Muscle layer of duodenum (tissue), 2 donors: ENCODE results near the gene ZNF615.
A peak's percentile ranks its signal among the peaks of the same experiment; 100 is the strongest.
"Not testable (repeated sequence)": the region's sequence is repeated elsewhere in the genome, so short reads cannot be mapped to it uniquely, and the experiment has no call there.

Source experiments
- H3K27ac ChIP-seq: one replicate; pipeline ENCODE4 v1.7.0; 2013; ENCODE audit warnings: mild to moderate bottlenecking, low read length
- H3K27me3 ChIP-seq: one replicate; pipeline ENCODE4 v1.7.0; 2013; ENCODE audit warnings: low read depth, mild to moderate bottlenecking, control low read depth, low read length
- H3K36me3 ChIP-seq, 2 donors: one replicate each; pipeline ENCODE4 v1.7.0; 2013; ENCODE audit warnings: low read length in 2 of 2, control low read depth in 1 of 2, mild to moderate bottlenecking in 1 of 2; ENCODE audit not compliant: insufficient read depth in 2 of 2, control insufficient read depth in 1 of 2
- H3K4me1 ChIP-seq, 2 donors: one replicate each; pipeline ENCODE4 v1.7.0; 2013; ENCODE audit warnings: low read length in 2 of 2, mild to moderate bottlenecking in 2 of 2, control low read depth in 1 of 2, moderate library complexity in 1 of 2; ENCODE audit not compliant: insufficient read depth in 2 of 2, control insufficient read depth in 1 of 2
- H3K4me3 ChIP-seq, 2 donors: one replicate each; pipeline ENCODE4 v1.7.0; 2013; ENCODE audit warnings: low read length in 2 of 2, low read depth in 1 of 2, mild to moderate bottlenecking in 1 of 2
- H3K9me3 ChIP-seq, 2 donors: one replicate each; pipeline ENCODE4 v1.7.0; 2013; ENCODE audit warnings: low read length in 2 of 2, control low read depth in 1 of 2, mild to moderate bottlenecking in 1 of 2; ENCODE audit not compliant: control insufficient read depth in 1 of 2
- donor health status: healthy.

Gene ZNF615

GRCh38 chr19:52022193-52022592 is 14.2 kb upstream of the ZNF615 start:
- peaks cover 0 to 4% of the 10 kb centered on the region in 2 donors for H3K4me1 ChIP-seq
- H3K36me3 ChIP-seq: peaks cover 40 to 86% of the 10 kb centered on the region in 2 donors
- H3K9me3 ChIP-seq: peaks cover 44 to 58% of the 10 kb centered on the region in 2 donors
- no peaks in the 10 kb centered on the region for H3K27me3 ChIP-seq
- H3K27ac ChIP-seq: no peak overlapping the region
- peak overlapping the region in 1 of 2 donors; percentile 48 for H3K4me3 ChIP-seq

GRCh38 chr19:52020506-52020905 is 12.5 kb upstream of the ZNF615 start:
- H3K9me3 ChIP-seq: peaks cover 58 to 75% of the 10 kb centered on the region in 2 donors
- no peaks in the 10 kb centered on the region for H3K27me3 ChIP-seq
- peaks cover 53 to 97% of the 10 kb centered on the region in 2 donors for H3K36me3 ChIP-seq
- H3K27ac ChIP-seq: no peak overlapping the region
- H3K4me3 ChIP-seq: peak overlapping the region; percentile 3 to 48
- no peaks in the 10 kb centered on the region for H3K4me1 ChIP-seq

- Histone ChIP-seq H3K27me3 (no peaks in the 10 kb centered on the region), H3K4me1 (no peaks in the 10 kb centered on the region), H3K36me3 (peaks cover 5 to 32% of the 10 kb centered on the region in 2 donors), H3K9me3 (peaks cover 0 to 20% of the 10 kb centered on the region in 2 donors), H3K4me3 (no peak overlapping the region), H3K27ac (no peak overlapping the region)
These were observed 2.7 kb upstream of the ZNF615 start for GRCh38 chr19:52010674-52011073.

GRCh38 chr19:52007451-52007805 is 583 bp downstream of the ZNF615 start:
- H3K4me3 ChIP-seq: peak overlapping the region; percentile 77 to 99
- no peaks in the 10 kb centered on the region for H3K27me3 ChIP-seq
- peak overlapping the region; percentile 89 for H3K27ac ChIP-seq
- peaks cover under 1 to 25% of the 10 kb centered on the region in 2 donors for H3K36me3 ChIP-seq
- H3K4me1 ChIP-seq: no peaks in the 10 kb centered on the region
- peaks cover 0 to 7% of the 10 kb centered on the region in 2 donors for H3K9me3 ChIP-seq

- H3K27me3 ChIP-seq: no peaks in the 10 kb centered on the region
- peak overlapping the region; percentile 22 to 61 for H3K4me3 ChIP-seq
- no peak overlapping the region for H3K27ac ChIP-seq
- H3K36me3 ChIP-seq: peaks cover 32 to 77% of the 10 kb centered on the region in 2 donors
- H3K4me1 ChIP-seq: no peaks in the 10 kb centered on the region
- peaks cover 60 to 84% of the 10 kb centered on the region in 2 donors for H3K9me3 ChIP-seq
These were observed 13.9 kb downstream of the ZNF615 start for GRCh38 chr19:51994048-51994644.

- peak overlapping the region; percentile 22 to 61 for H3K4me3 ChIP-seq
- no peaks in the 10 kb centered on the region for H3K27me3 ChIP-seq
- no peak overlapping the region for H3K27ac ChIP-seq
- peaks cover 64 to 85% of the 10 kb centered on the region in 2 donors for H3K9me3 ChIP-seq
- no peaks in the 10 kb centered on the region for H3K4me1 ChIP-seq
- H3K36me3 ChIP-seq: peaks cover 32 to 70% of the 10 kb centered on the region in 2 donors
These were observed 14.6 kb downstream of the ZNF615 start for GRCh38 chr19:51993422-51993821.

GRCh38 chr19:51986309-51987291 is 21.4 kb downstream of the ZNF615 start, which contains the start of gene ZNF350:
Gene ZNF350, minus strand, starts transcription at chr19:51986840. Its CDS starts 12,480 bp downstream, at chr19:51974360.
- H3K4me3 ChIP-seq: peak within 1 kb of the TSS; percentile 100
- peak within 1 kb of the TSS; percentile 96 for H3K27ac ChIP-seq
- H3K36me3 ChIP-seq: peaks cover 3 to 28% of the 10 kb centered on the region in 2 donors
- no peaks in the 10 kb centered on the region for H3K27me3 ChIP-seq
- peaks cover 17 to 26% of the 10 kb centered on the region in 2 donors for H3K9me3 ChIP-seq
- peaks cover 0 to 13% of the 10 kb centered on the region in 2 donors for H3K4me1 ChIP-seq

- Histone ChIP-seq H3K27ac (no peak overlapping the region), H3K4me3 (no peak overlapping the region), H3K9me3 (peaks cover 26 to 28% of the 10 kb centered on the region in 2 donors), H3K36me3 (peaks cover 7 to 47% of the 10 kb centered on the region in 2 donors), H3K27me3 (no peaks in the 10 kb centered on the region), H3K4me1 (peaks cover 0 to 13% of the 10 kb centered on the region in 2 donors)
These were observed 24.6 kb downstream of the ZNF615 start for GRCh38 chr19:51983361-51983760.

GRCh38 chr19:51980926-51981325 is 27.1 kb downstream of the ZNF615 start:
- Histone ChIP-seq H3K4me1 (peaks cover 0 to 13% of the 10 kb centered on the region in 2 donors), H3K9me3 (peaks cover 29 to 48% of the 10 kb centered on the region in 2 donors), H3K36me3 (peaks cover 7 to 67% of the 10 kb centered on the region in 2 donors)
- H3K4me3 ChIP-seq, H3K27me3 ChIP-seq, H3K27ac ChIP-seq: not testable (repeated sequence)

- peaks cover 29 to 52% of the 10 kb centered on the region in 2 donors for H3K9me3 ChIP-seq
- H3K27me3 ChIP-seq: no peaks in the 10 kb centered on the region
- H3K4me3 ChIP-seq: peak overlapping the region in 1 of 2 donors; percentile 49
- peaks cover 7 to 74% of the 10 kb centered on the region in 2 donors for H3K36me3 ChIP-seq
- no peak overlapping the region for H3K27ac ChIP-seq
- H3K4me1 ChIP-seq: peaks cover 0 to 6% of the 10 kb centered on the region in 2 donors
These were observed 27.8 kb downstream of the ZNF615 start for GRCh38 chr19:51980116-51980736.

GRCh38 chr19:51978882-51979281 is 29.1 kb downstream of the ZNF615 start:
- Histone ChIP-seq H3K9me3 (peaks cover 35 to 65% of the 10 kb centered on the region in 2 donors), H3K27ac (no peak overlapping the region), H3K4me3 (peak overlapping the region in 1 of 2 donors; percentile 49), H3K4me1 (no peaks in the 10 kb centered on the region), H3K36me3 (peaks cover 11 to 83% of the 10 kb centered on the region in 2 donors), H3K27me3 (no peaks in the 10 kb centered on the region)
